Motor neuron (in vitro differentiated cells): Measurements from ENCODE around the gene ALOX5. TPM values are rescaled to one million over a fixed set of nuclear protein-coding genes. Genes with fewer than 3 reads are reported as not detected.
"Not testable (repeated sequence)": the region's sequence is repeated elsewhere in the genome, so short reads cannot be mapped to it uniquely, and the experiment has no call there.

Experiments used
- ATAC-seq, 8 experiments: fragments of 200-7000 bp; cut with Tn5 transposase; replicated peaks in 6 of 8; 2 replicates each; pipeline ENCODE4 v1.8.0; 2021; ENCODE audit warnings: mild to moderate bottlenecking in 8 of 8, moderate library complexity in 8 of 8
- H3K27ac ChIP-seq, 2 donors: fragments of 250-450 bp; sonication (Bioruptor Pico); 2 replicates each; pipeline ENCODE4 v1.9.0; 2021; ENCODE audit warnings: antibody characterized with exemption in 2 of 2, mild to moderate bottlenecking in 2 of 2, moderate library complexity in 1 of 2
- H3K4me1 ChIP-seq, 2 donors: fragments of 250-450 bp; sonication (Bioruptor Pico); replicated peaks in 1 of 2; 2 replicates each; pipeline ENCODE4 v1.6.1; 2021; ENCODE audit warnings: antibody characterized with exemption in 2 of 2, mild to moderate bottlenecking in 2 of 2, moderate library complexity in 1 of 2
- H3K4me3 ChIP-seq, 5 donors: fragments of 250-450 bp; sonication (Bioruptor Pico); 2 replicates each; pipeline ENCODE4 v1.9.0; 2021; ENCODE audit warnings: antibody characterized with exemption in 5 of 5, mild to moderate bottlenecking in 5 of 5, moderate library complexity in 4 of 5
- WGBS, 10 experiments: fragments of 450-650 bp; shearing (Covaris generic); methylation state at CpG; one replicate each; pipeline ENCODE4 v1.0.0; 2022; 5-methylcytosine and 5-hydroxymethylcytosine counted together
- in situ Hi-C, 9 experiments: fragments of 400-800 bp; cut with MboI; loops; one replicate each; pipeline ENCODE4 v1.15.0; 2021; ENCODE audit warnings: low sequenced_read_pairs in 9 of 9, low pct_unique_long_range_greater_than_20kb in 2 of 9; ENCODE audit not compliant: unreplicated experiment in 9 of 9
- total RNA-seq, 8 experiments: library from RNA; unstranded; fragments of 300-600 nt; gene quantifications; 2 replicates each; pipeline versions ENCODE4 v1.2.3 to v1.2.4, GENCODE V29; 2022

The ALOX5 gene
- total RNA-seq: 1 to 10 TPM in 3 of 8 experiments, under 1 TPM in 5; 0.38 to 3.7 (median 0.79) TPM

DNA sequence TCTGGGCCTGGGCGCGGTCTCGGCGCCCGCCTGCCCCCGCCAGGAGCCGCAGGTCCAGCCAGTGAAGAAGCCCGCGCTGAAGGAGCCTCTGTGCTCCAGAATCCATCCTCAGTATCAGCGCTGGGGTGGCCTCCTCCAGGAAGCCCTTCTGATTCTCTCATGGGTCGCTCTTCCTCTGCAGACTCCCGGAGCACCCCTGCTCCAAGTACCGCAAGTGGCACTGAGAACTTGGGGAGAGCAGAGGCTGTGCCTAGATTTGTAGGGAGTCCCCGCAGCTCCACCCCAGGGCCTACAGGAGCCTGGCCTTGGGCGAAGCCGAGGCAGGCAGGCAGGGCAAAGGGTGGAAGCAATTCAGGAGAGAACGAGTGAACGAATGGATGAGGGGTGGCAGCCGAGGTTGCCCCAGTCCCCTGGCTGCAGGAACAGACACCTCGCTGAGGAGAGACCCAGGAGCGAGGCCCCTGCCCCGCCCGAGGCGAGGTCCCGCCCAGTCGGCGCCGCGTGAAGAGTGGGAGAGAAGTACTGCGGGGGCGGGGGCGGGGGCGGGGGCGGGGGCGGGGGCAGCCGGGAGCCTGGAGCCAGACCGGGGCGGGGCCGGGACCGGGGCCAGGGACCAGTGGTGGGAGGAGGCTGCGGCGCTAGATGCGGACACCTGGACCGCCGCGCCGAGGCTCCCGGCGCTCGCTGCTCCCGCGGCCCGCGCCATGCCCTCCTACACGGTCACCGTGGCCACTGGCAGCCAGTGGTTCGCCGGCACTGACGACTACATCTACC, at the start of gene ALOX5:
TSS of gene ALOX5 (plus strand) at position 641 of the 774 bp plus-strand sequence. CDS start at position 705, 64 bp downstream.
- in situ Hi-C loops: no loop called here
- ATAC-seq: peak; percentile 66 to 90 (median 82)
- Histone ChIP-seq H3K4me1 (peaks cover 0 to 3% of the 10 kb centered on the region in 2 donors), H3K4me3 (peak within 1 kb of the TSS; percentile 17 to 31 (median 20)), H3K27ac (no peak within 1 kb of the TSS)
- WGBS, 10 experiments: 0 to 9% methylated on average over 1 to 6 of the region's 59 CpGs; no CpG with 5 or more reads in 8 of the 10 experiments

DNA sequence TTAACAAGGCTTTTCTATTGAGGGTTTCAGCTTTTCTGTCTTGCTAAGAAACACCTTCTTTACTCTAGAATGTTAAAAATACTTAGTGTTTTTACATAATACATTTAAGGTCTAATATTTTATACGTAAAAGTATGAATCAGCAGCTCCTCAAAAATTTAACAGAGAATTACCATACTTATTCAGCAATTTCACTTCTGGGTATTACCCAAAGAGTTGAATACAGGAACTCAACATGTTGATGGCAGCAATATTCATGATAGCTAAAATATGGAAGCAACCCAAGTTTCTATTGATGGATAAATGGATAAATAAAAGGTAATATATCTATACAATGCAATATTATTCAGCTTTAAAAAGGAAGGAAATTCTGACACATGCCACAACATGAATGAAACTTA, 48.9 kb upstream of the ALOX5 start:
- WGBS, 10 experiments: 22 to 90% (median 68%) methylated on average over 1 of the region's 1 CpG
- in situ Hi-C loops: no loop called here
- no peak overlapping the region for H3K27ac ChIP-seq
- H3K4me1 ChIP-seq: no peaks in the 10 kb centered on the region
- ATAC-seq: no peak
- no peak overlapping the region for H3K4me3 ChIP-seq

- H3K4me3 ChIP-seq, H3K27ac ChIP-seq, H3K4me1 ChIP-seq, ATAC-seq, in situ Hi-C loops: not testable (repeated sequence)
- 0% methylated on average over 1 of the region's 1 CpG; no CpG with 5 or more reads in 9 of the 10 experiments for WGBS, 10 experiments
Observed at GRCh38 chr10:45326864-45327263, 47.2 kb upstream of the ALOX5 start.

DNA sequence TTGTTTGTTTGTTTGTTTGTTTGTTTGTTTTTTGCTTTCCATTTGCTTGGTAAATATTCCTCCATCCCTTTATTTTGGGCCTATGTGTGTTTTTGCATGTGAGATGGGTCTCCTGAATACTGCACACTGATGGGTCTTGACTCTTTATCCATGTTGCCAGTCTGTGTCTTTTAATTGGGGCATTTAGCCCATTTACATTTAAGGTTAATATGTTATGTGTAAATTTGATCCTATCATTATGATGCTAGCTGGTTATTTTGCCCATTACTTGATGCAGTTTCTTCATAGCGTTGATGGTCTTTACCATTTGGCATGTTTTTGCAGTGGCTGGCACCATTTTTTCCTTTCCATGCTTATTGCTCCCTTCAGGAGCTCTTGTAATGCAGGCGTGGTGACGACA, 42.2 kb upstream of the ALOX5 start:
- in situ Hi-C loops, H3K27ac ChIP-seq, ATAC-seq, H3K4me1 ChIP-seq, H3K4me3 ChIP-seq: not testable (repeated sequence)
- 4 to 100% (median 67%) methylated on average over 1 to 3 of the region's 3 CpGs; no CpG with 5 or more reads in 2 of the 10 experiments for WGBS, 10 experiments

GRCh38 chr10:45339894-45340293, 34.1 kb upstream of the ALOX5 start:
- no peak overlapping the region for H3K4me3 ChIP-seq
- in situ Hi-C loops: no loop called here
- H3K4me1 ChIP-seq: no peaks in the 10 kb centered on the region
- WGBS, 10 experiments: 0 to 100% (median 78%) methylated on average over 1 of the region's 1 CpG; no CpG with 5 or more reads in 5 of the 10 experiments
- no peak for ATAC-seq
- no peak overlapping the region for H3K27ac ChIP-seq

DNA sequence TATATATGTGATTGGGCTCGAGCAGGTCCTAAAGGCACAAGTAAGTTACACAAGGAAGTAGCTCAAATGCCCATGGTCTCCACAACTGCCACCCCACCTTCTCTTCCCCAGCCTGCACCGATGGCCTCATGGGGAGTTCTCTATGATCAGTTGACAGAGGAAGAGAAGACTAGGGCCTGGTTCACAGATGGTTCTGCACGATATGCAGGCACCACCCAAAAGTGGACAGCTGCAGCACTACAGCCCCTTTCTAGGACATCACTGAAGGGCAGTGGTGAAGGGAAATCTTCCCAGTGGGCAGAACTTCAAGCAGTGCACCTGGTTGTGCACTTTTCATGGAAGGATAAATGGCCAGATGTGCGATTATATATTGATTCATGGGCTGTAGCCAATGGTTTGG, 33.6 kb upstream of the ALOX5 start:
- H3K4me3 ChIP-seq, ATAC-seq, H3K4me1 ChIP-seq, in situ Hi-C loops, H3K27ac ChIP-seq: not testable (repeated sequence)
- WGBS, 10 experiments: 0 to 100% (median 41%) methylated on average over 1 to 2 of the region's 4 CpGs; no CpG with 5 or more reads in 6 of the 10 experiments

- 83% methylated on average over 1 of the region's 24 CpGs; no CpG with 5 or more reads in 9 of the 10 experiments for WGBS, 10 experiments
- H3K4me1 ChIP-seq, H3K4me3 ChIP-seq, in situ Hi-C loops, ATAC-seq, H3K27ac ChIP-seq: not testable (repeated sequence)
Observed at GRCh38 chr10:45346652-45347335, 27.2 kb upstream of the ALOX5 start.

DNA sequence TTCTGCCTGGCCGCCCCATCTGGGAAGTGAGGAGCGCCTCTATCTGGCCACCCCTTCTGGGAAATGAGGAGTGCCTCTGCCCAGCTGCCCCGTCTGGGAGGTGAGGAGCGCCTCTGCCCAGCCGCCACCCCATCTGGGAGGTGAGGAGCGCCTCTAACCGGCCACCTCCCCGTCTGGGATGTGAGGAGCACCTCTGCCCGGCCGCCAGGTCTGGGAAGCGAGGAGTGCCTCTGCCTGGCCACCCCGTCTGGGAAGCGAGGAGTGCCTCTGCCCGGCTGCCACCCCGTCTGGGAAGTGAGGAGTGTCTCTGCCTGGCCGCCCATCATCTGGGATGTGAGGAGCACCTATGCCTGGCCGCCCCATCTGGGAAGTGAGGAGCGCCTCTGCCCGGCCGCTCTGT, 26.6 kb upstream of the ALOX5 start:
- H3K4me1 ChIP-seq, in situ Hi-C loops, H3K4me3 ChIP-seq, ATAC-seq, H3K27ac ChIP-seq: not testable (repeated sequence)
- no CpG with 5 or more reads among the region's 20 CpGs for WGBS, 10 experiments

GRCh38 chr10:45348196-45348765, 25.7 kb upstream of the ALOX5 start:
- ATAC-seq, H3K4me3 ChIP-seq, H3K27ac ChIP-seq, in situ Hi-C loops, H3K4me1 ChIP-seq: not testable (repeated sequence)
- WGBS, 10 experiments: 100% methylated on average over 1 of the region's 31 CpGs; no CpG with 5 or more reads in 9 of the 10 experiments

DNA sequence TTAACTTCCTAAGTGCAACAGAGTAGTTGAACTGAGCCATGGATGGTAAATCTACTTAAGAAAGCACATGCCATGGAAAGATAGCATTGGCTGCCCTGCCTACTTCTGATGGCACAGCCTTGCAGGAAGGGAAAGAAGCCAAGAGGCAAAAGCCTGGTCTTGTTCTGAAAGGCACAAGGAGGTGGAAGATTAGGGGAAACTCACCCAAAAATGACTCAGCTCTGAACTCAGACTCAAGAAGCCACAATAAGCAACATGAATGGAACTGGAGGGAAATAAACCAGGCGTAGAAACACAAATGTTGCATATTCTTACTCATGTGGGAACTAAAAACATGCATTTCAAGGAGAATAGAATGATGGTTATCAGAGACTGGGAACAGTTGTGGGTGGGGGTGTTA, 20.8 kb upstream of the ALOX5 start:
- ATAC-seq: peak in 2 of 8 experiments; percentile 77
- no peaks in the 10 kb centered on the region for H3K4me1 ChIP-seq
- WGBS, 10 experiments: 0 to 100% (median 80%) methylated on average over 1 of the region's 1 CpG; no CpG with 5 or more reads in 5 of the 10 experiments
- in situ Hi-C loops: no loop called here
- H3K4me3 ChIP-seq: no peak overlapping the region
- no peak overlapping the region for H3K27ac ChIP-seq

DNA sequence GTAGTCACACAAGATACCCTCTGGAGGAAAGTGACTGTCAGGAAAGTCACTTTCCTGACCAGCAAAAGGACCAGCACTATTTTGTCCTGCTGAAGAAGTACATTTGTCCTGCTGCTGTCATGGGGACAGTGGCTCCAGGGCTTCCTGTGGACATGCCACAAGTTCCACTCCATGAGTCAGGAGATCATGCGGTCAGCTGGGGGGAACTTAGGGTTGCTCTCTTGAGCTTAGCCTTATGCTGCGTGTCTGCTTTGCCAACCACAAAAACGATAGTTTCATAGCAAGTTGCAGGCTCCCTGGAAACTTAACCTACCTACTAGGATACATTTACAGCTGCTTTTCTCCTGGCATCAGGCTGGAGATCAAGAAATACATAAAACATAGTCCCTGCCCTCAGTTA, 19.8 kb upstream of the ALOX5 start:
- in situ Hi-C loops: no loop called here
- WGBS, 10 experiments: 60 to 90% (median 76%) methylated on average over 1 to 2 of the region's 3 CpGs; no CpG with 5 or more reads in 6 of the 10 experiments
- Histone ChIP-seq H3K4me3 (no peak overlapping the region), H3K27ac (no peak overlapping the region), H3K4me1 (no peaks in the 10 kb centered on the region)
- peak in 2 of 8 experiments; percentile 76 to 79 for ATAC-seq

DNA sequence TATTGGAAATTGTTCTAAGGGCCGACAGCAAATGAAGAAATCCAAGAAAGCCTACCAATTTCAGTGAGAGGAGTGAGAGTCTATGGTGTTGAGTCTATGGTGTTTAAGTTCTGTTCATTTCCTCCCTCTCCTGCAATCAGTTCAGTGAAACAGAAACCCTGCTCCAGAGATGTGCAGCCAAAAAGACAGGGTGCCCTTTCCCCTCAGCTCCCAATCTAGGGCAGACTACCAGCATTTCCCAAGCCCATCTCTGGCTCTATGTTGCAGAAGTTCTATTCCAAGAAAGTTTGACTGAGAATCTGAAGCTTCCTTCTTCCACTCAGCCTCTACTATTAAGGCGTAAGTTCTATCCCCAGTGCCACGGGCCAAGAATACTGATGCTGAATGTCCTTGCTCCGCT, 18.5 kb upstream of the ALOX5 start:
- ATAC-seq: no peak
- Histone ChIP-seq H3K4me3 (no peak overlapping the region), H3K27ac (no peak overlapping the region), H3K4me1 (no peaks in the 10 kb centered on the region)
- WGBS, 10 experiments: 0 to 100% (median 68%) methylated on average over 1 to 4 of the region's 4 CpGs; no CpG with 5 or more reads in 1 of the 10 experiments
- in situ Hi-C loops: no loop called here

GRCh38 chr10:45358961-45359360, 15.1 kb upstream of the ALOX5 start:
- 0 to 100% (median 64%) methylated on average over 1 to 4 of the region's 7 CpGs; no CpG with 5 or more reads in 1 of the 10 experiments for WGBS, 10 experiments
- in situ Hi-C loops, ATAC-seq, H3K4me3 ChIP-seq, H3K4me1 ChIP-seq, H3K27ac ChIP-seq: not testable (repeated sequence)
